Measurements from ENCODE around the gene AVP.

DNA sequence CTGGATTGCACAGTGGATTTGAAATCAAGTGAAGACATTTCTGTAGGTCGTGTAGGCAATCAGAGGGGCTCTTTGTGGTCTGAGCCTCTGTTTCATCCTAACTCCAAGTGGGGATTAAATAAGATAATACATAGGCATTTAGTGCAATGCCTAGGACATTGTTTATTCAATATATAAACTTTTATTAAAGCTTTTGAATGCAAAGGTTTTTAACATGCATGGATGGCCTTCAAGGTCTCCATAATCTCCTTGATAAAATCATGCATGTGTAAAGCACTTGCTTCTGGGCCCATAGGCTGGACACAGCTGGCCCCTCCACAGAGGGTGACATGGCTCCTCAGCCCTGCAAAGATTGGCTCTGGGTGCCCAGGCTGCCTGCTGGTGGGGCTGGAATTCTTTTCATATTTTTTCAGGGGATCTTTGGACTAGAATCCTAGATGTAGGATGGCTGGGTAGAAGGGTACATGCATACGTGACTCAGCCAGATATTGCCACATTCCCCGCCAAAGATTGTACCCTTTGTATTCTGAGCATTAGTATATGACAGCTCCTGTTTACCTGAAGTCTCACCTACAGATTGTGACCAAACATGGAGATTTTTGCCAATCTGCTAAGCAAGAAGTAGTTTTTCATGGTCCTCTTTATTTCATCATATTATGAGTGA, 19.0 kb upstream of the AVP start:
- no peak for TF ChIP-seq CTCF (IDR thresholded peaks at IDR 0.05; ENCODE audit: low read depth, low read length, missing input control)
- no peak for TF ChIP-seq RAD21 (IDR thresholded peaks at IDR 0.05)
- TF ChIP-seq JUND (IDR thresholded peaks at IDR 0.05): no peak
- TF ChIP-seq, protein P1, sequence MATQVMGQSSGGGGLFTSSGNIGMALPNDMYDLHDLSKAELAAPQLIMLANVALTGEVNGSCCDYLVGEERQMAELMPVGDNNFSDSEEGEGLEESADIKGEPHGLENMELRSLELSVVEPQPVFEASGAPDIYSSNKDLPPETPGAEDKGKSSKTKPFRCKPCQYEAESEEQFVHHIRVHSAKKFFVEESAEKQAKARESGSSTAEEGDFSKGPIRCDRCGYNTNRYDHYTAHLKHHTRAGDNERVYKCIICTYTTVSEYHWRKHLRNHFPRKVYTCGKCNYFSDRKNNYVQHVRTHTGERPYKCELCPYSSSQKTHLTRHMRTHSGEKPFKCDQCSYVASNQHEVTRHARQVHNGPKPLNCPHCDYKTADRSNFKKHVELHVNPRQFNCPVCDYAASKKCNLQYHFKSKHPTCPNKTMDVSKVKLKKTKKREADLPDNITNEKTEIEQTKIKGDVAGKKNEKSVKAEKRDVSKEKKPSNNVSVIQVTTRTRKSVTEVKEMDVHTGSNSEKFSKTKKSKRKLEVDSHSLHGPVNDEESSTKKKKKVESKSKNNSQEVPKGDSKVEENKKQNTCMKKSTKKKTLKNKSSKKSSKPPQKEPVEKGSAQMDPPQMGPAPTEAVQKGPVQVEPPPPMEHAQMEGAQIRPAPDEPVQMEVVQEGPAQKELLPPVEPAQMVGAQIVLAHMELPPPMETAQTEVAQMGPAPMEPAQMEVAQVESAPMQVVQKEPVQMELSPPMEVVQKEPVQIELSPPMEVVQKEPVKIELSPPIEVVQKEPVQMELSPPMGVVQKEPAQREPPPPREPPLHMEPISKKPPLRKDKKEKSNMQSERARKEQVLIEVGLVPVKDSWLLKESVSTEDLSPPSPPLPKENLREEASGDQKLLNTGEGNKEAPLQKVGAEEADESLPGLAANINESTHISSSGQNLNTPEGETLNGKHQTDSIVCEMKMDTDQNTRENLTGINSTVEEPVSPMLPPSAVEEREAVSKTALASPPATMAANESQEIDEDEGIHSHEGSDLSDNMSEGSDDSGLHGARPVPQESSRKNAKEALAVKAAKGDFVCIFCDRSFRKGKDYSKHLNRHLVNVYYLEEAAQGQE (IDR thresholded peaks at IDR 0.05): no peak
- TF ChIP-seq, protein P2, sequence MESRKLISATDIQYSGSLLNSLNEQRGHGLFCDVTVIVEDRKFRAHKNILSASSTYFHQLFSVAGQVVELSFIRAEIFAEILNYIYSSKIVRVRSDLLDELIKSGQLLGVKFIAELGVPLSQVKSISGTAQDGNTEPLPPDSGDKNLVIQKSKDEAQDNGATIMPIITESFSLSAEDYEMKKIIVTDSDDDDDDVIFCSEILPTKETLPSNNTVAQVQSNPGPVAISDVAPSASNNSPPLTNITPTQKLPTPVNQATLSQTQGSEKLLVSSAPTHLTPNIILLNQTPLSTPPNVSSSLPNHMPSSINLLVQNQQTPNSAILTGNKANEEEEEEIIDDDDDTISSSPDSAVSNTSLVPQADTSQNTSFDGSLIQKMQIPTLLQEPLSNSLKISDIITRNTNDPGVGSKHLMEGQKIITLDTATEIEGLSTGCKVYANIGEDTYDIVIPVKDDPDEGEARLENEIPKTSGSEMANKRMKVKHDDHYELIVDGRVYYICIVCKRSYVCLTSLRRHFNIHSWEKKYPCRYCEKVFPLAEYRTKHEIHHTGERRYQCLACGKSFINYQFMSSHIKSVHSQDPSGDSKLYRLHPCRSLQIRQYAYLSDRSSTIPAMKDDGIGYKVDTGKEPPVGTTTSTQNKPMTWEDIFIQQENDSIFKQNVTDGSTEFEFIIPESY (IDR thresholded peaks at IDR 0.05): no peak
- TF ChIP-seq SP1 (IDR thresholded peaks at IDR 0.05): no peak
